H54 (cell line): Measurements from ENCODE around the gene PSMB11.

Source experiments
- DNase-seq: peaks from one replicate; pipeline ENCODE4 v3.0.0; 2011; ENCODE audit warnings: low spot score, mixed read lengths; ENCODE audit not compliant: insufficient read length
- FAIRE-seq: peaks from 3 replicates; lab custom pipeline; 2011; peaks lifted over from hg19 to GRCh38; lab: Jason Lieb, UNC
- POLR2A ChIP-seq: IDR thresholded peaks from 2 replicates; pipeline ENCODE4 v1.6.1; 2011; ENCODE audit warnings: low read depth, mild to moderate bottlenecking, low read length

The PSMB11 gene

DNA sequence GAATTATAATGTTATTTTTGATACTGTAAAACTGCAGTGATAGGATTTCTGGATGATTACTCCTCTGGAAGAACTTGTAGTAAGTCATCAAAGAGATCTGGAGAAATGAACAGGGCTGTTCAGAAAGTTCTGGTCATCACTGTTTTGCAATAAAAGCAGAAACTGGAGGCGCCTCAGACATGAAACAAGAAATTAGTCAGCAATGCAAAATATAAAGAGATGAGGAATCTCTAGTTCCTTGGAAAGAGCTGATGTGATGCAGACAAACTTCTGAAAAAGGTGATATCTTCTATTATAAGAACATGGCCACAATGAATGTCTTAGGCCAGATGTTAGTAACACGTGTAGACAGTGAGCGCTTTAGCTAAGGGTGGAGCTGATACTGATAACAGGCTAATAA, 43.4 kb downstream of the PSMB11 start:
- no peak for FAIRE-seq
- TF ChIP-seq POLR2A, result no peak
- DNase-seq, result no peak

DNA sequence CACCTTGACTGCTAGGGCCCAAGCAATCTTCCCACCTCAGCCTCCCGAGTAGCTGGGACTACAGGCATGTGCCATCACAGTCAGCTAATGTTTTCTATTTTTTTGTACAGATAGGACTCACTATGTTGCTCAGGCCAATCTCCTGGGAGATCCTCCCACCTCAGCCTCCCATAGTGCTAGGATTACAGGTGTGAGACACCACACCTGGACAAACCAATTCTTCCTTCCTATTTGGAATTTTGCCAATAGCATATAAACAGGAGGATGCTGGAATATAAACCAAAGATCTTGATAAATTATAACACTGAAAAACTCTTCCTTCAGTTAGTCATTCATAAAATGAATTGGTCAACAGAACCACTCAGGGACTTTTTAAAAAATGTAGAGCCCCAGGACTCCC, 44.6 kb downstream of the PSMB11 start:
- no peak for TF ChIP-seq POLR2A
- FAIRE-seq, result no peak
- DNase-seq, result no peak

DNA sequence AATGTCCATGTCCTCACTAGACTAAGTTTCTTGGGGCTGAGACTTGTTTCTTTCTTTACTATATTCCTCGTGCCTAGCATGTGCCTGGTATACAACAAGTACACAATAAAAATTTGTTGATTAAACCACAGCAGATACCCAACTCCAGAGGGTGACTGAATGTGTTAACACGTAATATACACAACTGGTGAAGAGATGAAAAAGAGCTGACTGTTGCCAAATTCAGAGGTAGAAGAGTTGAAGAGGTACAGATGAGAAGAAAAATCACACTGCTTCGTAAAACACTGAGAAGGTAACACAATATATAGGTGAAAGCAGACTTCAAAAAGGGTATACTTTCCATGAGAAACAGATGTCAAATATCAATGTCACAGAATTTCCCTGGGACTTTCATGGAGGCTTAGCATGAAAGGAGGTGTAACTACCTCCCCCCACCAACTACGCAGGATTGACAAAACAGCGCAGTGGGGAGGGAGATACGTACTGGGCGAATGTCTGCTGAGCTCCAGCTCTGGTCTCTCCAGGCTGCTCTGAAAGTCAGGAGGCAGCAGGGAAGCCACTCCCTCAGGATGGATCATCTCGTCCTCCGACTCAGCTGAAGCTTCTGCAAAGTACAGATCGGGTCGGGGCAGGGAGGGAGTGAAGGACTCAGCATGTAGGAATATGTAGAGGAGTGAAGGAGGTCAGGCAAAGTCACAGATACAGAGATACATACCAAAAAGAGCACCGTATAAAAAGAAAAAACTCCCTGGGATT, 47.7 kb downstream of the PSMB11 start:
- TF ChIP-seq POLR2A, result no peak
- FAIRE-seq (no peak), DNase-seq (no peak)

DNA sequence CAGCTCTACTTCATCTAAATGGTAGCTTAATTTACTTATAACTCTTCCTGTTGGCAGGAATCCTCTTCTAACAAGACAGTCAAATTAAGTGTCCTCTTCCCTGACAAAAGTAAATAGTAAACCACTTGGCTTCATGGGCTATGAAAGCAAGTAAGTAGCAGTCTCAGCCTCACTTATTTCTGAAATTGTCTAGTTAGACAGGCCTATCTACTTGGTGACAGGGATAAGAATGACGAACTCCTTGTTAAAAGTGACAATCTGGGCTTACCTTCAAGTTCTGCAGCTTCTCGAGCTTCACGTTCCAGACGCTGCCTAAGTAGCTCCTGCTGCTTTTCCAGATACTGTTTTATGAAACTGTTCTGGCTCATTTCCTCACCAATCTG, 48.2 kb downstream of the PSMB11 start:
- no peak for FAIRE-seq
- no peak for DNase-seq
- TF ChIP-seq POLR2A, result no peak

DNA sequence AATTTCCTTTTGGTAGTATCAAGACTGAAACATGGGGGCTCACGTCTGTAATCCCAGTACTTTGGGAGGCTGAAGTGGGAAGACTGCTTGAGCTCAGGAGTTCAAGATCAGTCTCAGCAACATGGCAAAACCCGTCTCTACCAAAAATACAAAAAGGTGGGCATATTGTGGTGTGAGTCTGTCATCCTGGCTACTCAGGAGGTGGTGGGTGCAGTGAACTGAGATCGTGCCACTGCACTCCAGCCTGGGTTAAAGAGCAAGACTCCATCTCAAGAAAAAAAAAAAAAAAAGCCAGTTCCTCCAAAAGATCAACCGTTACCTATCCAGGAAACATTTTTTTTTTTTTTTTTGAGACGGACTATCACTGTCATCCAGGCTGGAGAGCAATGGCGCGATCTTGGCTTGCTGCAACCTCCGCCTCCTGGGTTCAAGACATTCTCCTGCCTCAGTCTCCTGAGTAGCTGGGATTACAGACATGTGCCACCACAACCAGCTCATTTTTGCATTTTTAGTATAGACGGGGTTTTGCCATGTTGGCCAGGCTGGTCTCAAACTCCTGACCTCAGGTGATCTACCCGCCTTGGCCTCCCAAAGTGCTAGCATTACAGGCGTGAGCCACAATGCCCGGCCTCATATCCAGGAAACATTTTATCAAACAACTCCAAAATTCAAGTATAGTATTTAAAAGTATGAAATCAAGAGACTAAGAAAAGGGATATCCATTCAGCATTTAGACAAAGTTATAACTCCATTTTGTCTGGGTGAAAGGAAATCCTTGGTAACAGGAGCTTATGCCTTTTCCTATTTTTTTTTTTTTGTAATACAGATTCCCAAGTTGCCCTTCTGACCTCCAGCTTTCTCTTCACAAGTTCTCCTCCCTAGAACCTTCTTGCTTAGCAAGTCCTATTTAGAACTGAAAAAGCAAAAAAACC, 49.5 kb downstream of the PSMB11 start:
- DNase-seq, result no peak
- TF ChIP-seq POLR2A, result no peak
- no peak for FAIRE-seq

DNA sequence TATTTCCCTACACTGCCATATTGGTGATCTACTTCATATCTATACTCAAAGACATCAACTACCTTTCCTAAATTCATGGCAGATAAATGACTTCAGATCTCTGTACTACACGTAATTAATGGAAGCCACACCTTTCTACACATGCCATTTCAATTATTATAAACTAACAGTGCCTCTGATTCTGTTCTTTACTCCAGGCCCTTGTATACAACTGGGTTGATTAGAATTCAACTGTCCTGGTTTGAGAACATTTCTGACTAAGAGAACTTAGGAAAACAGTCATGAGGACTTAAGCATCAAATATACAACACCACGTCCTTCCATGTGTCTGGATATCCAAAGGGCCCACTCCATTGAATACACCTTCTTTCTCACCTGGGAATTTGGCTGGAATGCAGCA, 51.1 kb downstream of the PSMB11 start:
- TF ChIP-seq POLR2A, result no peak
- DNase-seq (no peak), FAIRE-seq (no peak)

DNA sequence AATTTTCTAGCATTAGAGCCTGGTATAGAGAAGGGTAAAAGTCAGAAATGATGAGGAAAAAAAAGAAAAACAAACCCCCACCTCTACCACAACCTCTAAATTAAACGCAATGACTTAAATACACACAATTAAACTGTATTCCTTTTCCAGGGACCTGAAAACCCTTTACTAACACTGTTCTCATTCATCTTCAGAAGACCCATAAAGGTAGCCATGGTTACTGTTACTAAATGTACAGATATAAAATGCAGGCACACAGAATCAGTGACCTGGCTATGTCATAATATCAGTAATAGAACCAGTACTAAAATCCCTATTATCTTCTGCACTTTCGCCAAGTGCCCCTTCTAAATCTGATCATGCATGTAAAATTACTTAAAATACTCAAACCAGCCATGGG, 51.5 kb downstream of the PSMB11 start:
- DNase-seq (no peak), FAIRE-seq (no peak)
- no peak for TF ChIP-seq POLR2A
